Endothelial cell of umbilical vein (primary cell): ENCODE results near the gene NKX1-1. TPM values are rescaled to one million over a fixed set of nuclear protein-coding genes. Genes with fewer than 3 reads are reported as not detected.

Experiments
- BruUV-seq: library from RNA; stranded (reverse); fragments of 400-500 nt; replicated peaks from 2 replicates; lab custom pipeline; 2021; lab: Mats Ljungman, UMichigan
- CTCF ChIA-PET: fragments of 300-600, 350-600 bp; sonication (Branson Sonifier 250); formaldehyde crosslinking; loops from one replicate; lab custom pipeline; 2021; ENCODE audit warnings: antibody characterized with exemption, inconsistent platforms; lab: Charles Lee
- POLR2A ChIA-PET: fragments of 300-600, 350-600 bp; sonication (Branson Sonifier 250); formaldehyde crosslinking; loops from one replicate; lab custom pipeline; 2021; ENCODE audit warnings: antibody characterized with exemption, inconsistent platforms; lab: Charles Lee
- DNase-seq: peaks from one replicate; pipeline ENCODE4 v3.0.0-alpha.2; 2011; ENCODE audit warnings: low read depth, low spot score
- FAIRE-seq: peaks from 2 replicates; lab custom pipeline; 2011; peaks lifted over from hg19 to GRCh38; lab: Jason Lieb, UNC
- H2AFZ ChIP-seq: 2 replicates; pipeline ENCODE4 v1.6.0; 2012; ENCODE audit warnings: low read depth, low read length, control low read depth, inconsistent platforms
- H3K27ac ChIP-seq: 2 replicates; pipeline ENCODE4 v1.5.1; 2011; ENCODE audit warnings: low read depth, mild to moderate bottlenecking, control low read depth, low read length, moderate library complexity; ENCODE audit not compliant: insufficient read depth
- H3K27me3 ChIP-seq, 2 experiments: 2 replicates each; pipeline versions ENCODE4 v1.6.0 to v1.6.1; 2011; ENCODE audit warnings: low read length in 2 of 2, mixed read lengths in 1 of 2; ENCODE audit not compliant: control insufficient read depth in 2 of 2, insufficient read depth in 2 of 2
- H3K36me3 ChIP-seq, 2 experiments: 2 replicates in 1 of 2; 3 replicates in 1 of 2; pipeline ENCODE4 v1.5.1; 2011; ENCODE audit warnings: low read length in 2 of 2, mild to moderate bottlenecking in 1 of 2, moderate library complexity in 1 of 2; ENCODE audit not compliant: control insufficient read depth in 2 of 2, insufficient read depth in 2 of 2; ENCODE audit errors: extremely low read depth in 1 of 2
- H3K4me1 ChIP-seq: 3 replicates; pipeline ENCODE4 v1.5.1; 2011; ENCODE audit warnings: mild to moderate bottlenecking, low read length; ENCODE audit not compliant: control insufficient read depth, insufficient read depth; ENCODE audit errors: extremely low read depth
- H3K4me2 ChIP-seq: 2 replicates; pipeline ENCODE4 v1.6.1; 2011; ENCODE audit warnings: low read length, control low read depth, mixed read lengths; ENCODE audit not compliant: insufficient read depth
- H3K4me3 ChIP-seq, 3 experiments: fragments of 200-600 bp in 1 of 3; sonication (generic), shearing (Covaris generic) in 1 of 3; replicated peaks in 1 of 3; 2 replicates each; pipeline ENCODE4 v1.5.1; 2011 to 2016; ENCODE audit warnings: control low read depth in 3 of 3, low read length in 3 of 3, mild to moderate bottlenecking in 2 of 3, inconsistent platforms in 1 of 3, low read depth in 1 of 3, moderate library complexity in 1 of 3; ENCODE audit not compliant: insufficient read depth in 1 of 3
- H3K79me2 ChIP-seq: 2 replicates; pipeline ENCODE4 v1.6.0; 2012; ENCODE audit warnings: low read length, inconsistent platforms; ENCODE audit not compliant: control insufficient read depth, insufficient read depth
- H3K9ac ChIP-seq: replicated peaks from 2 replicates; pipeline ENCODE3; 2011; ENCODE audit warnings: low read length, control low read depth; ENCODE audit not compliant: insufficient read depth; ENCODE audit errors: extremely low read depth
- H3K9me1 ChIP-seq: replicated peaks from 3 replicates; pipeline ENCODE4 v1.6.0; 2011; ENCODE audit warnings: mild to moderate bottlenecking, low read length; ENCODE audit not compliant: control insufficient read depth, insufficient read depth; ENCODE audit errors: extremely low read depth
- H3K9me3 ChIP-seq: replicated peaks from 2 replicates; pipeline ENCODE4 v1.5.1; 2012; ENCODE audit warnings: low read length, inconsistent platforms; ENCODE audit not compliant: control insufficient read depth, insufficient read depth
- H4K20me1 ChIP-seq: replicated peaks from 2 replicates; pipeline ENCODE3; 2011; ENCODE audit warnings: mild to moderate bottlenecking, low read length; ENCODE audit not compliant: control insufficient read depth, insufficient read depth; ENCODE audit errors: extremely low read depth
- CTCF ChIP-seq, 2 donors: IDR thresholded peaks; 1 replicate in 1 of 2; 2 replicates in 1 of 2; pipeline ENCODE4 v1.5.1; 2011; ENCODE audit warnings: low read length in 2 of 2, mild to moderate bottlenecking in 2 of 2, moderate library complexity in 2 of 2, control low read depth in 1 of 2, inconsistent platforms in 1 of 2, low read depth in 1 of 2; ENCODE audit not compliant: insufficient read depth in 1 of 2; ENCODE audit errors: extremely low read depth in 1 of 2
- EZH2 ChIP-seq: IDR thresholded peaks from 2 replicates; pipeline ENCODE4 v1.6.1; 2012; ENCODE audit warnings: borderline replicate concordance, low read depth, mild to moderate bottlenecking, moderate library complexity, low read length, inconsistent platforms; ENCODE audit not compliant: severe bottlenecking
- FOS ChIP-seq: IDR thresholded peaks from 2 replicates; pipeline ENCODE4 v1.6.1; 2011; ENCODE audit warnings: mild to moderate bottlenecking, low read length, moderate library complexity, borderline replicate concordance; ENCODE audit not compliant: insufficient read depth
- GATA2 ChIP-seq: IDR thresholded peaks from 2 replicates; pipeline ENCODE4 v1.7.0; 2011; ENCODE audit warnings: low read depth, mild to moderate bottlenecking, moderate library complexity, mixed read lengths, low read length; ENCODE audit not compliant: insufficient read length, insufficient read depth
- JUN ChIP-seq: IDR thresholded peaks from 2 replicates; pipeline ENCODE4 v1.6.1; 2011; ENCODE audit warnings: borderline replicate concordance, low read depth; ENCODE audit not compliant: insufficient read length, insufficient read depth
- MAX ChIP-seq: IDR thresholded peaks from 2 replicates; pipeline ENCODE4 v1.6.1; 2011; ENCODE audit not compliant: insufficient read depth, insufficient read length
- MYC ChIP-seq: IDR thresholded peaks from one replicate; pipeline ENCODE4 v1.6.1; 2011; ENCODE audit warnings: mild to moderate bottlenecking, low read depth, low read length
- POLR2A ChIP-seq: IDR thresholded peaks from 2 replicates; pipeline ENCODE4 v1.6.1; 2012; ENCODE audit warnings: low read depth, mild to moderate bottlenecking, control low read depth, low read length
- POLR2AphosphoS5 ChIP-seq: IDR thresholded peaks from 2 replicates; pipeline ENCODE4 v1.6.1; 2012; ENCODE audit warnings: low read depth, mild to moderate bottlenecking, control low read depth, low read length, moderate library complexity; ENCODE audit not compliant: insufficient read depth
- dilution Hi-C: fragments of 300-500 bp; cut with MboI; formaldehyde crosslinking; loops from one replicate; pipeline ENCODE4 v1.15.0; 2019; ENCODE audit warnings: low sequenced_read_pairs; ENCODE audit not compliant: extremely low pct_ligation_motif_present
- intact Hi-C: fragments of 100-400 bp; cut with micrococcal nuclease; formaldehyde crosslinking; loops from one replicate; pipeline ENCODE4 v1.10.0; 2022
- polyA plus RNA-seq, 4 experiments: library from polyadenylated mRNA; depleted of rRNA in 3 of 4; stranded (reverse) in 3 of 4; unstranded in 1 of 4; fragments of >200 nt; gene quantifications; 2 replicates each; pipeline versions ENCODE4 v1.2.1 to v1.2.3, GENCODE V29; 2011 to 2012; ENCODE audit warnings: missing spikeins in 1 of 4
- total RNA-seq: library from RNA; stranded (reverse); gene quantifications from 2 replicates; pipeline ENCODE4 v1.2.3, GENCODE V29; 2021

NKX1-1 gene
- total and polyA plus RNA-seq, 2 donors (not counting 3 experiments of a cell fraction or from before 2014, with no cell fraction given) = not detected

GRCh38 chr4:1355378-1355777 is 50.9 kb downstream of the NKX1-1 start:
- dilution Hi-C loops (no loop called here), intact Hi-C loops (no loop called here)
- Histone ChIP-seq H3K27ac (no peak overlapping the region), H3K36me3 (no peaks in the 10 kb centered on the region), H4K20me1 (no peaks in the 10 kb centered on the region), H3K79me2 (no peaks in the 10 kb centered on the region), H3K27me3 (no peaks in the 10 kb centered on the region), H3K9me1 (no peaks in the 10 kb centered on the region), H3K4me3 (no peak overlapping the region), H3K9ac (no peak overlapping the region), H2AFZ (no peak overlapping the region), H3K9me3 (no peaks in the 10 kb centered on the region), H3K4me2 (no peak overlapping the region), H3K4me1 (no peaks in the 10 kb centered on the region)
- DNase-seq = no peak
- no peak for FAIRE-seq
- no TSS peak for BruUV-seq
- TF ChIP-seq POLR2AphosphoS5 = no peak
- ChIA-PET POLR2A (no interaction called here), CTCF (interaction anchor here (0.8 to 3.9 kb wide), 16 partner anchors 8 to 277 kb away, joined by 3 to 53 read pairs (median 4); partner anchors contain the start of gene UVSSA)

DNA sequence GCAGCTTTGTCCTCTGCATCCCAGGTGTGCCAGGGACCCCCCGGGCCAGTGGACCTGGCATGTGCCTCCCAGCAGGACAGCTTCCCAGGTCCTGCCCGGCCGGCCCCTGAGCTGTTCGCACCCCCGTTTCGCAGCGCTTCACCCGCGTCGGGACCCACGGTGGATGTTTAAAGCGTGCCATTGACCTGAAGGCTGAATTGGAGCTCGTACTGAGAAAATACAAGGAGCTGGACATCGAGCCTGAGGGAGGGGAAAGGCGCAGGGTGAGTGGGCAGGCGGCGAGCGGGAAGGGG is 51.3 kb downstream of the NKX1-1 start:
- Histone ChIP-seq H3K4me2 (no peak overlapping the region), H3K36me3 (no peaks in the 10 kb centered on the region), H4K20me1 (no peaks in the 10 kb centered on the region), H2AFZ (no peak overlapping the region), H3K79me2 (no peaks in the 10 kb centered on the region), H3K9ac (no peak overlapping the region), H3K9me1 (no peaks in the 10 kb centered on the region), H3K9me3 (no peaks in the 10 kb centered on the region), H3K4me1 (no peaks in the 10 kb centered on the region), H3K4me3 (no peak overlapping the region), H3K27ac (no peak overlapping the region), H3K27me3 (no peaks in the 10 kb centered on the region)
- BruUV-seq = no TSS peak
- POLR2A ChIA-PET = no interaction called here
- dilution Hi-C loops (no loop called here), intact Hi-C loops (no loop called here)
- TF ChIP-seq GATA2 = no peak
- TF ChIP-seq EZH2 = no peak
- no peak for TF ChIP-seq FOS
- TF ChIP-seq MAX = no peak
- no peak for TF ChIP-seq POLR2AphosphoS5
- TF ChIP-seq MYC = no peak
- TF ChIP-seq JUN = no peak
- TF ChIP-seq CTCF (IDR thresholded peaks at IDR 0.05; ENCODE audit: extremely low read depth in 1 of 2, insufficient read depth in 1 of 2, low read depth in 1 of 2, low read length in 2 of 2) = no peak
- TF ChIP-seq POLR2A = no peak
- no peak for DNase-seq
- FAIRE-seq = no peak
- CTCF ChIA-PET = interaction anchor here (1.0 to 3.9 kb wide), 7 partner anchors 8 to 275 kb away, joined by 3 to 53 read pairs (median 7); partner anchors contain the start of gene UVSSA
